ENCODE results near the gene GFER.

GFER gene

DNA sequence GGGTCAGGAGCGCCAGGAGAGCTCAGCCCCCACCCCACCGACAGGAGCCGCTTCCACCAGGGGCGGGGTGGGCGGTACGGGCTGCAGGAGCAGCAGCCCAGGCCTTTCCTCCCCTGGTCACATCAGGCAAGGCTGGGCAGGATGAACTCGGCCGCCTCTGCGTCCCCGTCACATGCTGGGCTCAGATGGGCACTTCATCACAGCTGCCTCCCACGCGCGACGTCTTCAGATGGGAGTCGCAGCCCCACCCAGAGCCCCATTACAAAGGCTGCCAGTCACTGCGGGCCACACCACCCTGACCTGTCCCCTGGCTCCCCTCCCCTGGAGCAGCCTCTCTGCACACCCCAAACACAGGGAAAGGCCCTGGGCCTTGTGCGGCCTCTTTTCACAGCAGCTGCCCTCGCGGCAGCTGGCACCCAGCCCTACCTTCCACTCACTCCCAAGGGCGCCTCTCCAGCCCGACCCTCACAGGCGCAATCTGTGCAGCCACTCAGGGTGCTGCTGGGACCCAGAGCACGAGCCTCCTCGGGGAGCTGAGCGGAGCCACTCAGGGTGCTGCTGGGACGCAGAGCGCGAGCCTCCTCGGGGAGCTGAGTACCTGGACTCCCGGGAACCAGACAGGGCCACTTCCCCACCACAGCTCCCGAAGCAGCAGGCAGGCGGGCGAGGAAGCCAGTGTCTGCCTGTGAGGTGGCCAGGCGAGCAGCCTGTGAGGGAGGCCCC lies 21.0 kb downstream of the GFER start:
- ATAC-seq = no peak
- TF ChIP-seq ZFP3 (CRISPR knock-in tag; IDR thresholded peaks at IDR 0.05) = no peak
- no peak for TF ChIP-seq ZFP30 (CRISPR knock-in tag; IDR thresholded peaks at IDR 0.05)
- no peak for TF ChIP-seq GLIS3 (CRISPR knock-in tag; IDR thresholded peaks at IDR 0.05)
- no peak for TF ChIP-seq ISL1 (CRISPR knock-in tag; IDR thresholded peaks at IDR 0.05)
- TF ChIP-seq ZNF70 (CRISPR knock-in tag; IDR thresholded peaks at IDR 0.05) = no peak
- TF ChIP-seq CSDC2 (CRISPR knock-in tag; IDR thresholded peaks at IDR 0.05) = no peak
- no peak for TF ChIP-seq RARB (CRISPR knock-in tag; IDR thresholded peaks at IDR 0.05)
- TF ChIP-seq, protein P1, sequence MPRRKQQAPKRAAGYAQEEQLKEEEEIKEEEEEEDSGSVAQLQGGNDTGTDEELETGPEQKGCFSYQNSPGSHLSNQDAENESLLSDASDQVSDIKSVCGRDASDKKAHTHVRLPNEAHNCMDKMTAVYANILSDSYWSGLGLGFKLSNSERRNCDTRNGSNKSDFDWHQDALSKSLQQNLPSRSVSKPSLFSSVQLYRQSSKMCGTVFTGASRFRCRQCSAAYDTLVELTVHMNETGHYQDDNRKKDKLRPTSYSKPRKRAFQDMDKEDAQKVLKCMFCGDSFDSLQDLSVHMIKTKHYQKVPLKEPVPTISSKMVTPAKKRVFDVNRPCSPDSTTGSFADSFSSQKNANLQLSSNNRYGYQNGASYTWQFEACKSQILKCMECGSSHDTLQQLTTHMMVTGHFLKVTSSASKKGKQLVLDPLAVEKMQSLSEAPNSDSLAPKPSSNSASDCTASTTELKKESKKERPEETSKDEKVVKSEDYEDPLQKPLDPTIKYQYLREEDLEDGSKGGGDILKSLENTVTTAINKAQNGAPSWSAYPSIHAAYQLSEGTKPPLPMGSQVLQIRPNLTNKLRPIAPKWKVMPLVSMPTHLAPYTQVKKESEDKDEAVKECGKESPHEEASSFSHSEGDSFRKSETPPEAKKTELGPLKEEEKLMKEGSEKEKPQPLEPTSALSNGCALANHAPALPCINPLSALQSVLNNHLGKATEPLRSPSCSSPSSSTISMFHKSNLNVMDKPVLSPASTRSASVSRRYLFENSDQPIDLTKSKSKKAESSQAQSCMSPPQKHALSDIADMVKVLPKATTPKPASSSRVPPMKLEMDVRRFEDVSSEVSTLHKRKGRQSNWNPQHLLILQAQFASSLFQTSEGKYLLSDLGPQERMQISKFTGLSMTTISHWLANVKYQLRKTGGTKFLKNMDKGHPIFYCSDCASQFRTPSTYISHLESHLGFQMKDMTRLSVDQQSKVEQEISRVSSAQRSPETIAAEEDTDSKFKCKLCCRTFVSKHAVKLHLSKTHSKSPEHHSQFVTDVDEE (CRISPR knock-in tag; IDR thresholded peaks at IDR 0.05) = no peak
- TF ChIP-seq ZC3H10 (CRISPR knock-in tag; IDR thresholded peaks at IDR 0.05) = no peak
- TF ChIP-seq BACH2 (CRISPR knock-in tag; IDR thresholded peaks at IDR 0.05; ENCODE audit: borderline replicate concordance) = no peak

DNA sequence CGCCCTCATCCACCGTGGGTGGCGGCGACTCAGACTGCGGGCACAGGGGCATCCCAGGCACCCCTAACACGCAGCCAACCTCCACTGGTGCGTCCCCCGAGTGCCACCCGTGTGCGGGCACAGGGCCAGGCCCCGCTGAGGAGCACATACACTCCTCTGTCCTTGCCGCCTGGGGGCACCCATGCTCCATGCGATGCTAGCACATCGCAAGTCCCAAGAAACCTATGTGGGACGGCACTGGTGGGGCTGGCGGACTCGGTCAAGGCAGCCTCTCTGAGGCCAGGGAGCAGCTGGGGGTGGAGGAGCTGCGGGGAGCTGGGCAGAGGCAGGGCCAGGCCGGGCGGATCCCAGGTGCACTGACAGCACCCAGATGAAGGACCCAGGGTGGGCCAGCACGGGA lies 21.7 kb downstream of the GFER start:
- no peak for TF ChIP-seq ZFP3 (CRISPR knock-in tag; IDR thresholded peaks at IDR 0.05)
- TF ChIP-seq ESRRG (CRISPR knock-in tag; IDR thresholded peaks at IDR 0.05) = no peak
- ATAC-seq = no peak

DNA sequence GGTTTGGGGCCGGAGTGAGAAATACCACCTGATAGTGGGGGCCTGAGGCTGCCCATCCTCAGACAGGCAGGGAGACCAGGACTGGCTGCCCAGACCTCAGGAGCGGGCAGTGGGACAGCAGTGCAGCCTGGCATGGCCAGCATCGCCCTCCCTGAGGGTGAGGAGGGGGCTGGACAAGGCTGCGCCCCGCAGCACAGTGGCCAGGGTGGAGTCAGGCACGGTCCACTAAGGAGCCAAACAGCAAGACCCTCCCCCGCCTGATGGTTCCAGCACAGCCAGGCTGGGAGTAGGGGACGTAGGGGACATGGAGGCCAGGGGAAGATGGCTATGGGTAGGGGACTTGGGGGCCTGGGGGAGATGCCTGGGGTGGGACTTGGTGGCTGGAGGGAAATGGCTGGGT lies 22.3 kb downstream of the GFER start:
- no peak for ATAC-seq
- TF ChIP-seq, protein P1 (CRISPR knock-in tag; IDR thresholded peaks at IDR 0.05) = no peak
- no peak for TF ChIP-seq ISL1 (CRISPR knock-in tag; IDR thresholded peaks at IDR 0.05)
- TF ChIP-seq TCF4 (CRISPR knock-in tag; IDR thresholded peaks at IDR 0.05; ENCODE audit: borderline replicate concordance) = no peak
- TF ChIP-seq SNAI2 (CRISPR knock-in tag; IDR thresholded peaks at IDR 0.05) = no peak
- TF ChIP-seq TOX (CRISPR knock-in tag; IDR thresholded peaks at IDR 0.05; ENCODE audit: borderline replicate concordance) = no peak
- TF ChIP-seq PPARA (CRISPR knock-in tag; IDR thresholded peaks at IDR 0.05; ENCODE audit: borderline replicate concordance) = no peak
- no peak for TF ChIP-seq PATZ1 (CRISPR knock-in tag; IDR thresholded peaks at IDR 0.05; ENCODE audit: borderline replicate concordance)
- no peak for TF ChIP-seq ZFP3 (CRISPR knock-in tag; IDR thresholded peaks at IDR 0.05)
- no peak for TF ChIP-seq ZNF565 (CRISPR knock-in tag; conservative IDR thresholded peaks at IDR 0.05; ENCODE audit: low read depth)

DNA sequence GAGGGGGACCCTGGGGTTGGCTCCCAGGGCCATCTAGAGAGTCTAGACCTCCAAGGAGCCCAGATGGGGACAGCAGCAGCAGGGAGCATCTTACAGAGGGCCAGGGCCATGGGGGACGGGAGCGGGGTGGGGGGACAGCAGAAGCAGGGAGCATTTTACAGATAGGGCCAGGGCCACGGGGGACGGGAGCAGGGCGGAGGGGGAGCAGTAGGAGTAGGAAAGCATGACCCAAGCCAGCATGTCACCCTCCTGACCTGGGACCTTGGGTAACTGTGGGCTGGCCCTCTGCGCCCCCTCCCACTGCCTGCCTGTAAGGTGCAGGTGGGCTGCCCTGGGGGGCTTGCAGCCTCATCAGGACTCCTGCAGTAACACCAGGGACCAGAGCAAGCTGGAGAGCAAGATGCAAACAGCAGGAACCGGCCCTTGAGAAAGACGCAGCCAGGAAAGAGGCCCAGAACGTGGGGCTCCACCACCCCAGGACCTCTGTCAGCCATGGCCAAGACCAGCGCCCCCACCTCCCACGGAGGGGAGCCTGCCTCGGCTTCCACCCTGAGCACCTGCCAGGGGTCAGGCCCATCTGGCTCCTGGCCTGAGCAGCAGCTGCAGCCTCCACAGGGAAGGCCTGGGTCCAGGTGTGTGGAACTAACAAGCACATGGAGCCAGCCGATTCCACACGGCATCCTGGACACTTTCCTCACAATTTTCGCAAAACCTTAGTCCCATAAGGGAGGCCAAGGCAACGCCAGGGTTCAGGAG lies 23.3 kb downstream of the GFER start:
- no peak for TF ChIP-seq ZFP3 (CRISPR knock-in tag; IDR thresholded peaks at IDR 0.05)
- TF ChIP-seq PPARA (CRISPR knock-in tag; IDR thresholded peaks at IDR 0.05; ENCODE audit: borderline replicate concordance) = no peak
- ATAC-seq = no peak

GRCh38 chr16:2008009-2008526 lies 24.1 kb downstream of the GFER start:
- no peak for ATAC-seq
- TF ChIP-seq, protein P2, sequence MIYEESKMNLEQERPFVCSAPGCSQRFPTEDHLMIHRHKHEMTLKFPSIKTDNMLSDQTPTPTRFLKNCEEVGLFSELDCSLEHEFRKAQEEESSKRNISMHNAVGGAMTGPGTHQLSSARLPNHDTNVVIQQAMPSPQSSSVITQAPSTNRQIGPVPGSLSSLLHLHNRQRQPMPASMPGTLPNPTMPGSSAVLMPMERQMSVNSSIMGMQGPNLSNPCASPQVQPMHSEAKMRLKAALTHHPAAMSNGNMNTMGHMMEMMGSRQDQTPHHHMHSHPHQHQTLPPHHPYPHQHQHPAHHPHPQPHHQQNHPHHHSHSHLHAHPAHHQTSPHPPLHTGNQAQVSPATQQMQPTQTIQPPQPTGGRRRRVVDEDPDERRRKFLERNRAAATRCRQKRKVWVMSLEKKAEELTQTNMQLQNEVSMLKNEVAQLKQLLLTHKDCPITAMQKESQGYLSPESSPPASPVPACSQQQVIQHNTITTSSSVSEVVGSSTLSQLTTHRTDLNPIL (CRISPR knock-in tag; IDR thresholded peaks at IDR 0.05; ENCODE audit: low read depth) = no peak
- TF ChIP-seq, protein P1 (CRISPR knock-in tag; IDR thresholded peaks at IDR 0.05) = no peak
- TF ChIP-seq RARB (CRISPR knock-in tag; IDR thresholded peaks at IDR 0.05) = no peak
- TF ChIP-seq ESRRG (CRISPR knock-in tag; IDR thresholded peaks at IDR 0.05) = no peak
- TF ChIP-seq CSRNP3 (CRISPR knock-in tag; IDR thresholded peaks at IDR 0.05) = no peak

Measured in SK-N-SH treated with all-trans-retinoic acid at 6 μM for 48 hours (cell line).